ENCODE measurements around the gene CELF2. TPM values are rescaled to one million over a fixed set of nuclear protein-coding genes. Genes with fewer than 3 reads are reported as not detected.

The CELF2 gene
- polyA plus RNA-seq, 3 donors: 11.2 to 11.8 (median 11.5) TPM

GRCh38 chr10:11057448-11057847, 39.8 kb downstream of the CELF2 start:
- DNase-seq: no peak

- peak; percentile 64 for DNase-seq
These were observed 40.3 kb downstream of the CELF2 start for GRCh38 chr10:11057994-11058393.

GRCh38 chr10:11058965-11059364, 41.3 kb downstream of the CELF2 start:
- DNase-seq: no peak

- DNase-seq: no peak
These were observed 46.2 kb downstream of the CELF2 start for GRCh38 chr10:11063856-11064255.

GRCh38 chr10:11064832-11065231, 47.2 kb downstream of the CELF2 start:
- no peak for DNase-seq

- DNase-seq: no peak
These were observed 47.9 kb downstream of the CELF2 start for GRCh38 chr10:11065567-11065966.

GRCh38 chr10:11066520-11066919, 48.8 kb downstream of the CELF2 start:
- DNase-seq: no peak

GRCh38 chr10:11068861-11069633, 51.4 kb downstream of the CELF2 start:
- no peak for DNase-seq

- DNase-seq: no peak
These were observed 55.7 kb downstream of the CELF2 start for GRCh38 chr10:11073410-11073809.

GRCh38 chr10:11074536-11075267, 57.0 kb downstream of the CELF2 start:
- no peak for DNase-seq

GRCh38 chr10:11076221-11076620, 58.5 kb downstream of the CELF2 start:
- no peak for DNase-seq

GRCh38 chr10:11080564-11080984, 62.9 kb downstream of the CELF2 start:
- DNase-seq: no peak

- DNase-seq: no peak
These were observed 63.7 kb downstream of the CELF2 start for GRCh38 chr10:11081408-11081807.

- no peak for DNase-seq
These were observed 64.9 kb downstream of the CELF2 start for GRCh38 chr10:11082526-11082925.

- DNase-seq: no peak
These were observed 65.4 kb downstream of the CELF2 start for GRCh38 chr10:11083051-11083450.

- DNase-seq: no peak
These were observed 67.9 kb downstream of the CELF2 start for GRCh38 chr10:11085545-11085944.

- peak; percentile 45 for DNase-seq
These were observed 68.6 kb downstream of the CELF2 start for GRCh38 chr10:11086177-11086840.

GRCh38 chr10:11087372-11087771, 69.7 kb downstream of the CELF2 start:
- no peak for DNase-seq

GRCh38 chr10:11088709-11089108, 71.0 kb downstream of the CELF2 start:
- no peak for DNase-seq

GRCh38 chr10:11089272-11089671, 71.6 kb downstream of the CELF2 start:
- no peak for DNase-seq

- DNase-seq: no peak
These were observed 73.9 kb downstream of the CELF2 start for GRCh38 chr10:11091517-11092102.
